ENCODE data around the gene BMX. TPM values are rescaled to one million over a fixed set of nuclear protein-coding genes. Genes with fewer than 3 reads are reported as not detected.

Gene BMX
- total RNA-seq, 3 donors from 2014 or later: 2.4 to 5.4 (median 3.8) TPM

GRCh38 chrX:15475486-15475885, 25.1 kb upstream of the BMX start:
- DNase-seq: no peak
- ATAC-seq: no peak
- intact Hi-C loops (cut with DNase I, micrococcal nuclease): no loop called here
- H3K36me3 ChIP-seq (ENCODE audit: low read depth): no peaks in the 10 kb centered on the region
- H3K4me1 ChIP-seq (ENCODE audit: low read depth): no peaks in the 10 kb centered on the region
- no peaks in the 10 kb centered on the region for H3K9me3 ChIP-seq
- no peak for TF ChIP-seq CTCF (IDR thresholded peaks at IDR 0.05)
- no peak overlapping the region for H3K4me3 ChIP-seq

- no peak for DNase-seq
- TF ChIP-seq CTCF (IDR thresholded peaks at IDR 0.05): no peak
- intact Hi-C loops (cut with DNase I, micrococcal nuclease): no loop called here
- H3K36me3 ChIP-seq (ENCODE audit: low read depth): no peaks in the 10 kb centered on the region
- no peak for ATAC-seq
- H3K4me1 ChIP-seq (ENCODE audit: low read depth): no peaks in the 10 kb centered on the region
- no peaks in the 10 kb centered on the region for H3K9me3 ChIP-seq
- no peak overlapping the region for H3K4me3 ChIP-seq
Observed at GRCh38 chrX:15483891-15484290, 16.7 kb upstream of the BMX start.

GRCh38 chrX:15492469-15492868, 8.1 kb upstream of the BMX start:
- no peaks in the 10 kb centered on the region for H3K9me3 ChIP-seq
- no peaks in the 10 kb centered on the region for H3K4me1 ChIP-seq (ENCODE audit: low read depth)
- ATAC-seq (no peak), DNase-seq (no peak)
- TF ChIP-seq CTCF (IDR thresholded peaks at IDR 0.05): no peak
- intact Hi-C loops (cut with DNase I, micrococcal nuclease): no loop called here
- no peaks in the 10 kb centered on the region for H3K36me3 ChIP-seq (ENCODE audit: low read depth)
- H3K4me3 ChIP-seq: no peak overlapping the region

- ATAC-seq (peak; percentile 99), DNase-seq (peak; percentile 84 to 91 (median 90))
- intact Hi-C loops (cut with DNase I, micrococcal nuclease): no loop called here
- Histone ChIP-seq H3K9me3 (no peaks in the 10 kb centered on the region), H3K4me3 (no peak within 1 kb of the TSS), H3K4me1 (ENCODE audit: low read depth) (no peaks in the 10 kb centered on the region), H3K36me3 (ENCODE audit: low read depth) (no peaks in the 10 kb centered on the region)
- no peak for TF ChIP-seq CTCF (IDR thresholded peaks at IDR 0.05)
Observed at GRCh38 chrX:15493118-15493962, 7.3 kb upstream of the BMX start, which contains the start of gene PIR. Gene PIR, minus strand, starts transcription at chrX:15493333. Its CDS starts 2,076 bp downstream, at chrX:15491257.

GRCh38 chrX:15495801-15496200, 4.8 kb upstream of the BMX start:
- no peaks in the 10 kb centered on the region for H3K36me3 ChIP-seq (ENCODE audit: low read depth)
- TF ChIP-seq CTCF (IDR thresholded peaks at IDR 0.05): no peak
- no peak for ATAC-seq
- no peak overlapping the region for H3K4me3 ChIP-seq
- DNase-seq: no peak
- H3K4me1 ChIP-seq (ENCODE audit: low read depth): no peaks in the 10 kb centered on the region
- H3K9me3 ChIP-seq: no peaks in the 10 kb centered on the region
- intact Hi-C loops (cut with DNase I, micrococcal nuclease): loop anchor here in 1 of 2 donors (5.0 kb wide), 1 partner anchor 72 kb away; no protein-coding TSS in a partner anchor
